RWPE1 (cell line): Measurements from ENCODE around the gene IGSF5.

Source experiments
- CTCF ChIA-PET: fragments of 350-600 bp; sonication (Branson Sonifier 250); formaldehyde crosslinking; extraction: SDS; loops from one replicate; lab custom pipeline; 2021; lab: Yijun Ruan, JAX
- POLR2A ChIA-PET: fragments of 400-600 bp; formaldehyde crosslinking; extraction: SDS; loops from one replicate; lab custom pipeline; 2020; ENCODE audit warnings: antibody characterized with exemption; ENCODE audit not compliant: low non-redundant PET; lab: Yijun Ruan, JAX
- DNase-seq: peaks from one replicate; pipeline ENCODE4 v3.0.0; 2012; ENCODE audit warnings: low spot score
- H3K27ac ChIP-seq: fragments of 450-650 bp; 2 replicates; pipeline ENCODE4 v1.5.1; 2017
- CTCF ChIP-seq: fragments of 450-650 bp; conservative IDR thresholded peaks from 2 replicates; pipeline ENCODE4 v1.5.1; 2017; ENCODE audit warnings: low read depth, mild to moderate bottlenecking

Gene IGSF5

GRCh38 chr21:39781331-39781730, 36.3 kb downstream of the IGSF5 start:
- CTCF ChIA-PET: interaction anchor here (0.6 kb wide), 1 partner anchor 85 kb away, joined by 3 read pairs; no protein-coding TSS in a partner anchor
- no peak for TF ChIP-seq CTCF
- POLR2A ChIA-PET: no interaction called here
- H3K27ac ChIP-seq: no peak overlapping the region
- DNase-seq: no peak

- DNase-seq: peak; percentile 80
- peak; percentile 89 for TF ChIP-seq CTCF
- ChIA-PET POLR2A (no interaction called here), CTCF (interaction anchor here (0.5 to 0.6 kb wide), 2 partner anchors 46 to 1588 kb away, joined by 3 read pairs; no protein-coding TSS in a partner anchor)
- no peak overlapping the region for H3K27ac ChIP-seq
These were observed 43.4 kb downstream of the IGSF5 start for GRCh38 chr21:39788383-39788782.

GRCh38 chr21:39796466-39796865, 51.5 kb downstream of the IGSF5 start:
- no peak for DNase-seq
- ChIA-PET CTCF (no interaction called here), POLR2A (no interaction called here)
- TF ChIP-seq CTCF: no peak
- H3K27ac ChIP-seq: no peak overlapping the region

- no peak for TF ChIP-seq CTCF
- ChIA-PET POLR2A (no interaction called here), CTCF (interaction anchor here (0.6 kb wide), 1 partner anchor 57 kb away, joined by 3 read pairs; no protein-coding TSS in a partner anchor)
- no peak for DNase-seq
- no peak overlapping the region for H3K27ac ChIP-seq
These were observed 54.2 kb downstream of the IGSF5 start for GRCh38 chr21:39799178-39799577.

GRCh38 chr21:39800311-39800710, 55.3 kb downstream of the IGSF5 start:
- ChIA-PET CTCF (no interaction called here), POLR2A (no interaction called here)
- DNase-seq: no peak
- no peak overlapping the region for H3K27ac ChIP-seq
- TF ChIP-seq CTCF: no peak

- no peak for DNase-seq
- CTCF ChIA-PET: no interaction called here
- no peak overlapping the region for H3K27ac ChIP-seq
- POLR2A ChIA-PET: no interaction called here
- no peak for TF ChIP-seq CTCF
These were observed 57.2 kb downstream of the IGSF5 start for GRCh38 chr21:39802217-39802616.
